NCI-H2029 (cell line): ENCODE results near the gene PPP2CA.

Experiments used
- DNase-seq: peaks from one replicate; lab custom pipeline; 2025; lab: John Stamatoyannopoulos, UW

The PPP2CA gene

GRCh38 chr5:134148316-134148715 lies 77.6 kb downstream of the PPP2CA start:
- DNase-seq: peak; percentile 59

- no peak for DNase-seq
These were observed 79.0 kb downstream of the PPP2CA start for GRCh38 chr5:134146651-134147518.

GRCh38 chr5:134145779-134146581 lies 79.9 kb downstream of the PPP2CA start:
- peak; percentile 54 for DNase-seq

DNA sequence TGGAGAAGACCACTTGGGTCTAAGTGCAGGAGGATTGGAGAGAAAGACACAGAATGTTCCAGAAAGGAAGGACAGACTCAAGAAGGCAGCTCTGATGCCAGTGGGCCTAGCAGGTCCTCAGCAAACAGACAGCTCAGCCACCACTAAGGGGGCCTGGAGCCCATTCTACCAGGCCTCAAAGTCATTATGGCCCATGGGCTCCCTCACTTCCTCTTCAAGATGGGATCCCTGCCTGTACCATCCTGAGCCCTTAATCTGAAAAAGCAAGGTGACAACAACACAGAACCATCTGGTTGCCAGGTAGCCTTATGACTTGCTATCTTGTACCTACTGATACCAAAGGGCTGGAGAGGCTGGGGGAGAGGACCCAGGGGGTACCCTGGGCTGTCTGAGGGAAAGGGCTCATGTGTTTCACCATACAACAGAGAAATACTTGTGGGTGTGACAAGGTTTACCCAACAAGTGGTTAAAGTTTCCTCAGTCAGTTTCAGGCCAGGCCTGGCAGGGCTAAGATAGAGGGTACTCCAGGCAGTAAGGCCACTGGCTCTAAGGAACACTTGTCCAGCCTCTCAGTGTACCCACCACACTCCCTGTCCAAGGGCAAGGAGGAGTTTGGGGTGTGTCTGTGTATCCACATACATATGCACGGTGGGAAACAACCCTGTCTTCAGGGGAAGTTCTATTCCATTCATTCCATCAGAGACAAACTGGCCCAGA lies 80.7 kb downstream of the PPP2CA start:
- no peak for DNase-seq
